ENCODE data around the gene CTU1.

CTU1 gene

GRCh38 chr19:51103926-51104341, 4.3 kb downstream of the CTU1 start:
- no peak for DNase-seq (ENCODE audit: low spot score)
- TF ChIP-seq, protein P1, sequence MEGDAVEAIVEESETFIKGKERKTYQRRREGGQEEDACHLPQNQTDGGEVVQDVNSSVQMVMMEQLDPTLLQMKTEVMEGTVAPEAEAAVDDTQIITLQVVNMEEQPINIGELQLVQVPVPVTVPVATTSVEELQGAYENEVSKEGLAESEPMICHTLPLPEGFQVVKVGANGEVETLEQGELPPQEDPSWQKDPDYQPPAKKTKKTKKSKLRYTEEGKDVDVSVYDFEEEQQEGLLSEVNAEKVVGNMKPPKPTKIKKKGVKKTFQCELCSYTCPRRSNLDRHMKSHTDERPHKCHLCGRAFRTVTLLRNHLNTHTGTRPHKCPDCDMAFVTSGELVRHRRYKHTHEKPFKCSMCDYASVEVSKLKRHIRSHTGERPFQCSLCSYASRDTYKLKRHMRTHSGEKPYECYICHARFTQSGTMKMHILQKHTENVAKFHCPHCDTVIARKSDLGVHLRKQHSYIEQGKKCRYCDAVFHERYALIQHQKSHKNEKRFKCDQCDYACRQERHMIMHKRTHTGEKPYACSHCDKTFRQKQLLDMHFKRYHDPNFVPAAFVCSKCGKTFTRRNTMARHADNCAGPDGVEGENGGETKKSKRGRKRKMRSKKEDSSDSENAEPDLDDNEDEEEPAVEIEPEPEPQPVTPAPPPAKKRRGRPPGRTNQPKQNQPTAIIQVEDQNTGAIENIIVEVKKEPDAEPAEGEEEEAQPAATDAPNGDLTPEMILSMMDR (IDR thresholded peaks at IDR 0.05; ENCODE audit: extremely low read depth, missing control alignments), result no peak

GRCh38 chr19:51102991-51103390, 5.2 kb downstream of the CTU1 start:
- TF ChIP-seq, protein P1 (IDR thresholded peaks at IDR 0.05; ENCODE audit: extremely low read depth, missing control alignments), result no peak
- no peak for DNase-seq (ENCODE audit: low spot score)

DNA sequence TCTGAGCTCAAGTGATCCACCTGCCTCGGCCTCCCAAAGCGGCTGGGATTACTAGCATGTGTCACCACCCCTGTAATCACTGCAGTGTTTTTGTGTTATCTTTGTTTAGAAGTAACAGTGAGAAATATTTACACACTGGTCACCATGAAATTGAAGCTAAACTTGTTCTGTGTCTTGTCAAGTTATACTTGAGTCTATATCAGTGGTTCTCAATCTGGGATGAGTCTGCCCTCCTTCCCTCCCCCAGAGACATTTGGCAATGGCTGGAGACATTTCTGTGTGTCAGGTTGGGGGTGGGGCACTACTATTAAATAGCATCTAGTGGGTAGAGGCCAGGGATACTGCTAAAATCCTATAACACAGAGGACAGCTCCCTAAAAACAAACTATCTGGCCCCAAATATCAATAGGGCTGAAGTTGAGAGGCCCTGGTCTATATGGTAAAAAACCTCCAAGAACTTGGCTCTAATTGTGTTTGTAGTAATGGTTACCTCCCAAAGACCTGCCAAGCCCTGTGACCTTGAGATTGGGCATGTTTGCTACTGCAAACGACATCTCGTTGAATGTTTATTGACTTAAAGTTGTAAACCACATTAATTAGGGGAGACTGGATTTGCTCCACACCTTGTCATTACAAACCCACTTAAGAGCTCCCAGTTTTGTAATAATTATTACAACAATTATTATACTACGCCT, 6.9 kb downstream of the CTU1 start:
- no peak for DNase-seq (ENCODE audit: low spot score)

DNA sequence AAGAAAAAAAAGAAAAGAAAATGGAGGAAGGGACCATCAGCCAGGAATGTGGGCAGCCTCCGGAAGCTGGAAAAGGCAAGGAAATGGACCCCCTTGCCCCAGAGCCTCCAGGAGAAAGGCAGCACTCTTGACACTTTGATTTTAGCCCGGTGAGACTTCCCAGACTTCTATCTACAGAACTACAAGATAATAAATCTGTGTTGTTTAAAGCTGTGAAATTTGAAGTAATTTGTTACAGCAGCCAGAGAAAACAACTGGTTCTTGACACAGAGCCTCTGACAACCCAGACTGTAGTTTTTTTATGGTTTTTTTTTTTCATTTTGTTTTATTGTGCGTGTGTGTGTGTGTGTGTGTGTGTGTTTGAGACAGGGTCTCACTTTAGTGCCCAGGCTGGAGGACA, 7.6 kb downstream of the CTU1 start:
- TF ChIP-seq, protein P1 (IDR thresholded peaks at IDR 0.05; ENCODE audit: extremely low read depth, missing control alignments), result no peak
- DNase-seq (ENCODE audit: low spot score), result no peak

More for the DNA sequence above, 6.9 kb downstream of the CTU1 start:
- TF ChIP-seq, protein P1 (IDR thresholded peaks at IDR 0.05; ENCODE audit: extremely low read depth, missing control alignments), result no peak

- DNase-seq (ENCODE audit: low spot score), result no peak
- TF ChIP-seq, protein P1 (IDR thresholded peaks at IDR 0.05; ENCODE audit: extremely low read depth, missing control alignments), result no peak
Observed at GRCh38 chr19:51099047-51099382, 9.2 kb downstream of the CTU1 start.

DNA sequence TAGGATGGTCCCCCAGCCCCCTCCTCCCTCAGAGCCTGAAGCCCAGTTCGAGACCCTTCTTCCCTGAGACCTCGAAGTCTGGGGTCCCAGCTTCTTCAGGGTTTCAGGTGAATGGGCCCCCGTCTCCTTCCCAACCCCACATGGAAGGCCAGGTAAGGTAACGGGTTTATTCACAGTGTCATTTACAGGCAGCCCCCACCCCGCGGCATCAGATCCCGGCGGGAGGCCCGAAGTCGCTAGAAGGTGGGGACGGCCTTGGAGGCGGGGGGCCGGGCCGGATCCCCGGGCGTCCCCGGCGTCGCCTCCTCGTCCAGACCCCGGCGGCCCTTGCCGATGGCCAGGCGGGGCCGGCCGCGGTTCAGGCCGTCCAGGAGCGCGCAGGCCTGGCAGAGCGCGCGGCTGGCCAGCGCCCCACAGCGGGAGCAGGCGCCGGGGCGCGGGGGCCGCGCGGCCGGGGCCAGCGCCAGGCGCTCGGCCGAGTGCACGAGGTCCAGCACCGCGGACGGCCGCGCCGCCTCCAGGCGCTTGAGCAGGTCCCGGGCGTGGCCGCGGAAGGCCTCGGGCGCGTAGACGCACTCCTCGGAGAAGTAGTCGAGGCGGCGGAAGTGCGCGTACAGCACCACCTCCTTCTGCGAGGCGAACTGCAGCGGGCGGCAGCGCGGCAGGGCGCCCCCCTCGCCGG, 9.7 kb downstream of the CTU1 start:
- TF ChIP-seq, protein P1 (IDR thresholded peaks at IDR 0.05; ENCODE audit: extremely low read depth, missing control alignments), result no peak
- DNase-seq (ENCODE audit: low spot score), result peak; percentile 74

DNA sequence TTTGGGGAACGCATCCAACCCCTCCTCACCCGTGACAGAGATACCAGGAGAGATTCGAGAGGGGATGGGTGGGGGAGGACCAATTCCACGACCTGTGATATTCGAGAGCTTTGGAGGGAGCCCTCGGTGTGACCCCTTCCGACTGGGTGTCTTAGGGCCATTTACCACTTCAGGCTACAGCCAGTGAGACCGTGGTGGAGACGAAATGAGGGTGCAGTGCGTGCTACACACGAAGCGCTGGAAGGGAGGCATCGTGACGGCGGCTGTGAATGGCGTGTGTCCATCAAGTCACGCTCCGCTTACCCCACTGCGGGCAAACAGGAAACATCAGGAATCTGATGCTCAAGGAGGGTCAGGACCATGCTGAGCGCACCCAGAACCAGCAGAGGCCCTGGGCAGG, 10.4 kb downstream of the CTU1 start:
- DNase-seq (ENCODE audit: low spot score), result no peak
- TF ChIP-seq, protein P1 (IDR thresholded peaks at IDR 0.05; ENCODE audit: extremely low read depth, missing control alignments), result peak; percentile 5
